CD4-positive, alpha-beta T cell treated with Interleukin-15 for 1 hour (primary cell): ENCODE data around the gene DUSP16.
A peak's percentile ranks its signal among the peaks of the same experiment; 100 is the strongest.
"Not testable (repeated sequence)": the region's sequence is repeated elsewhere in the genome, so short reads cannot be mapped to it uniquely, and the experiment has no call there.

Experiments used
- DNase-seq: peaks from one replicate; pipeline ENCODE4 v3.0.0-alpha.2; 2020

DUSP16 gene

GRCh38 chr12:12488823-12489550 lies 73.7 kb downstream of the DUSP16 start:
- no peak for DNase-seq

GRCh38 chr12:12488296-12488695 lies 74.4 kb downstream of the DUSP16 start:
- DNase-seq, result no peak

- DNase-seq, result no peak
These were observed 75.2 kb downstream of the DUSP16 start for GRCh38 chr12:12487490-12487889.

- no peak for DNase-seq
These were observed 75.9 kb downstream of the DUSP16 start for GRCh38 chr12:12486661-12487240.

- no peak for DNase-seq
These were observed 79.2 kb downstream of the DUSP16 start for GRCh38 chr12:12483438-12483837.

GRCh38 chr12:12482959-12483358 lies 79.7 kb downstream of the DUSP16 start:
- DNase-seq, result no peak

GRCh38 chr12:12482150-12482761 lies 80.4 kb downstream of the DUSP16 start:
- DNase-seq, result peak; percentile 59

GRCh38 chr12:12481631-12482030 lies 81.0 kb downstream of the DUSP16 start:
- no peak for DNase-seq

GRCh38 chr12:12480074-12480473 lies 82.6 kb downstream of the DUSP16 start:
- DNase-seq, result no peak

- no peak for DNase-seq
These were observed 85.2 kb downstream of the DUSP16 start for GRCh38 chr12:12477532-12477890.

- DNase-seq, result no peak
These were observed 85.7 kb downstream of the DUSP16 start for GRCh38 chr12:12476857-12477531.

GRCh38 chr12:12474931-12475795 lies 87.5 kb downstream of the DUSP16 start:
- peak; percentile 62 for DNase-seq

- peak; percentile 68 for DNase-seq
These were observed 88.2 kb downstream of the DUSP16 start for GRCh38 chr12:12474471-12474928.

GRCh38 chr12:12473223-12473622 lies 89.4 kb downstream of the DUSP16 start:
- no peak for DNase-seq

- not testable (repeated sequence) for DNase-seq
These were observed 90.4 kb downstream of the DUSP16 start for GRCh38 chr12:12471982-12472961.

GRCh38 chr12:12470751-12471306 lies 91.8 kb downstream of the DUSP16 start:
- DNase-seq, result no peak

- no peak for DNase-seq
These were observed 93.3 kb downstream of the DUSP16 start for GRCh38 chr12:12469386-12469785.

GRCh38 chr12:12468575-12468974 lies 94.1 kb downstream of the DUSP16 start:
- DNase-seq, result no peak

GRCh38 chr12:12467688-12468261 lies 94.9 kb downstream of the DUSP16 start:
- peak; percentile 70 for DNase-seq

GRCh38 chr12:12467264-12467663 lies 95.4 kb downstream of the DUSP16 start:
- peak; percentile 52 for DNase-seq

GRCh38 chr12:12466157-12466556 lies 96.5 kb downstream of the DUSP16 start:
- DNase-seq, result peak; percentile 87
